ENCODE results near the gene SLC25A22. TPM values are rescaled to one million over a fixed set of nuclear protein-coding genes. Genes with fewer than 3 reads are reported as not detected.

The SLC25A22 gene
- total and polyA plus RNA-seq, 9 of the 15 experiments (the other 6 are each of a cell fraction or from before 2014, with no cell fraction given): 0.41 to 55.4 (median 11.4) TPM

GRCh38 chr11:827146-827896 lies 29.2 kb upstream of the SLC25A22 start (continued):
- TF ChIP-seq CBFA2T3 (IDR thresholded peaks at IDR 0.05): no peak
- no peak for TF ChIP-seq ARNT (IDR thresholded peaks at IDR 0.05)
- no peak for TF ChIP-seq ZSCAN32 (CRISPR knock-in tag; IDR thresholded peaks at IDR 0.05)
- TF ChIP-seq NFE2L1 (tag; IDR thresholded peaks at IDR 0.05; ENCODE audit: borderline replicate concordance, low read depth): no peak
- TF ChIP-seq ATF4 (CRISPR knock-in tag; IDR thresholded peaks at IDR 0.05): no peak
- TF ChIP-seq NEUROD1 (IDR thresholded peaks at IDR 0.05; ENCODE audit: borderline replicate concordance, low read depth, low read length, partially characterized antibody): peak; percentile 41
- TF ChIP-seq HIVEP1 (CRISPR knock-in tag; IDR thresholded peaks at IDR 0.05): no peak
- TF ChIP-seq VEZF1 (CRISPR knock-in tag; IDR thresholded peaks at IDR 0.05): peak; percentile 76
- TF ChIP-seq ADNP (tag; IDR thresholded peaks at IDR 0.05): no peak
- no peak for TF ChIP-seq DPF2 (IDR thresholded peaks at IDR 0.05)
- no peak for TF ChIP-seq THRAP3 (IDR thresholded peaks at IDR 0.05; ENCODE audit: borderline replicate concordance)
- no peak for TF ChIP-seq TRIM25 (IDR thresholded peaks at IDR 0.05; ENCODE audit: borderline replicate concordance)
- TF ChIP-seq HNRNPUL1 (IDR thresholded peaks at IDR 0.05; ENCODE audit: low read length): no peak
- TF ChIP-seq NFIX (CRISPR knock-in tag; IDR thresholded peaks at IDR 0.05; ENCODE audit: low read depth): no peak
- no peak for TF ChIP-seq ZMIZ1 (IDR thresholded peaks at IDR 0.05; ENCODE audit: low read depth in 2 of 2, low read length in 2 of 2)
- peak; percentile 5; the same call in 1 of the 2 replicates for TF ChIP-seq MBD2 (IDR thresholded peaks at IDR 0.05; ENCODE audit: borderline replicate concordance, low read depth)
- no peak for TF ChIP-seq ZNF75A (CRISPR knock-in tag; IDR thresholded peaks at IDR 0.05)
- TF ChIP-seq NCOA6 (IDR thresholded peaks at IDR 0.05): no peak
- no peak for TF ChIP-seq ZNF217 (CRISPR knock-in tag; IDR thresholded peaks at IDR 0.05)
- TF ChIP-seq MIER1 (IDR thresholded peaks at IDR 0.05; ENCODE audit: low read depth): no peak
- TF ChIP-seq ZFX (CRISPR knock-in tag; IDR thresholded peaks at IDR 0.05): peak; percentile 86
- no peak for TF ChIP-seq RUNX1 (IDR thresholded peaks at IDR 0.05; ENCODE audit: low read depth)

Measured in K562 (cell line).